HepG2 (cell line): ENCODE measurements around the gene PTMA. TPM values are rescaled to one million over a fixed set of nuclear protein-coding genes. Genes with fewer than 3 reads are reported as not detected.

Experiments
- CEBPB ChIP-seq: IDR thresholded peaks from 2 replicates; pipeline ENCODE4 v1.6.1; 2011; ENCODE audit warnings: low read depth, low read length, improper control_type of control experiment, borderline replicate concordance
- HES4 ChIP-seq: sonication (generic); formaldehyde crosslinking; IDR thresholded peaks from 2 replicates; pipeline ENCODE4 v1.9.0; 2021; ENCODE audit warnings: mild to moderate bottlenecking, missing genetic modification reagents, borderline replicate concordance
- JDP2 ChIP-seq: sonication (generic); formaldehyde crosslinking; IDR thresholded peaks from 2 replicates; pipeline ENCODE4 v1.8.1; 2022; ENCODE audit warnings: missing genetic modification reagents, borderline replicate concordance
- KDM4B ChIP-seq: sonication (generic); formaldehyde crosslinking; IDR thresholded peaks from 2 replicates; pipeline ENCODE4 v1.4.0; 2020; ENCODE audit warnings: missing genetic modification reagents
- NAIF1 ChIP-seq: sonication (generic); formaldehyde crosslinking; IDR thresholded peaks from 2 replicates; pipeline ENCODE4 v1.5.0; 2020; ENCODE audit warnings: mild to moderate bottlenecking, missing genetic modification reagents, borderline replicate concordance
- SYNCRIP ChIP-seq: fragments of 200-400 bp; formaldehyde crosslinking; IDR thresholded peaks from 2 replicates; pipeline ENCODE4 v1.6.1; 2018; ENCODE audit warnings: mild to moderate bottlenecking, low read depth, low read length; ENCODE audit not compliant: insufficient read depth
- TGIF2 ChIP-seq: IDR thresholded peaks from 2 replicates; pipeline ENCODE4 v1.6.1; 2016; ENCODE audit warnings: control low read depth, missing compliant biosample characterization
- ZNF12 ChIP-seq: sonication (generic); formaldehyde crosslinking; IDR thresholded peaks from 2 replicates; pipeline ENCODE4 v1.5.0; 2020; ENCODE audit warnings: missing genetic modification reagents
- ZNF20 ChIP-seq: sonication (generic); formaldehyde crosslinking; IDR thresholded peaks from 2 replicates; pipeline ENCODE4 v1.4.0; 2020; ENCODE audit warnings: mild to moderate bottlenecking, moderate library complexity, missing genetic modification reagents
- ZNF33A ChIP-seq: sonication (generic); formaldehyde crosslinking; IDR thresholded peaks from 2 replicates; pipeline ENCODE4 v1.5.1; 2020; ENCODE audit warnings: missing genetic modification reagents, mild to moderate bottlenecking, moderate library complexity, borderline replicate concordance
- ZNF672 ChIP-seq: sonication (generic); formaldehyde crosslinking; IDR thresholded peaks from 2 replicates; pipeline ENCODE4 v1.8.1; 2022; ENCODE audit warnings: missing genetic modification reagents
- ZNF737 ChIP-seq: sonication (generic); formaldehyde crosslinking; IDR thresholded peaks from 2 replicates; pipeline ENCODE4 v1.5.0; 2020; ENCODE audit warnings: missing genetic modification reagents, mild to moderate bottlenecking, borderline replicate concordance
- ZNF788 ChIP-seq: sonication (generic); formaldehyde crosslinking; IDR thresholded peaks from 2 replicates; pipeline ENCODE4 v1.5.0; 2020; ENCODE audit warnings: mild to moderate bottlenecking, missing genetic modification reagents, borderline replicate concordance
- polyA plus RNA-seq, 8 experiments: library from polyadenylated mRNA; depleted of rRNA in 3 of 8; stranded (reverse) in 7 of 8; unstranded in 1 of 8; fragments of >200 nt; fragmentation: Illumina TruSeq in 4 of 8; extraction: Trizol in 4 of 8; gene quantifications; 2 replicates each; pipeline versions ENCODE4 v1.2.1 to v1.2.3, GENCODE V29; 2011 to 2016; ENCODE audit warnings: low read depth in 4 of 8, missing spikeins in 1 of 8, mixed read lengths in 1 of 8; ENCODE audit not compliant: insufficient read depth in 1 of 8
- total RNA-seq, 5 experiments: library from RNA; depleted of rRNA; stranded (reverse); fragments of >200 nt; fragmentation: Illumina TruSeq; extraction: Trizol; gene quantifications; 2 replicates each; pipeline ENCODE4 v1.2.3, GENCODE V29; 2016; ENCODE audit warnings: low read depth in 1 of 5
- TF ChIP-seq, protein P1 (sequence below): sonication (generic); formaldehyde crosslinking; IDR thresholded peaks from 2 replicates; pipeline ENCODE4; 2020; ENCODE audit warnings: missing genetic modification reagents, mild to moderate bottlenecking, borderline replicate concordance
- TF ChIP-seq, protein P2 (sequence below), 2 experiments: sonication (generic) in 1 of 2; formaldehyde crosslinking in 1 of 2; IDR thresholded peaks; 2 replicates each; pipeline versions ENCODE4 v1.5.1 to v1.6.1; 2011 to 2020; ENCODE audit warnings: borderline replicate concordance in 1 of 2, low read depth in 1 of 2, low read length in 1 of 2, mild to moderate bottlenecking in 1 of 2, missing genetic modification reagents in 1 of 2, moderate library complexity in 1 of 2
- TF ChIP-seq, protein P3 (sequence below): sonication (generic); formaldehyde crosslinking; IDR thresholded peaks from 2 replicates; pipeline ENCODE4 v1.5.1; 2020; ENCODE audit warnings: missing genetic modification reagents, mild to moderate bottlenecking, borderline replicate concordance
- TF ChIP-seq, protein P4 (sequence below): IDR thresholded peaks from 2 replicates; pipeline ENCODE4 v1.6.1; 2016; ENCODE audit warnings: missing biosample characterization, missing genetic modification reagents, low read depth
- TF ChIP-seq, protein P5 (sequence below): sonication (generic); formaldehyde crosslinking; IDR thresholded peaks from 2 replicates; pipeline ENCODE4 v1.8.1; 2023; ENCODE audit warnings: mild to moderate bottlenecking, moderate library complexity, missing genetic modification reagents

The PTMA gene
- total and polyA plus RNA-seq, 2 of the 13 experiments (the other 11 are each of a cell fraction or from before 2014, with no cell fraction given) = 190 to 1,086 TPM

DNA sequence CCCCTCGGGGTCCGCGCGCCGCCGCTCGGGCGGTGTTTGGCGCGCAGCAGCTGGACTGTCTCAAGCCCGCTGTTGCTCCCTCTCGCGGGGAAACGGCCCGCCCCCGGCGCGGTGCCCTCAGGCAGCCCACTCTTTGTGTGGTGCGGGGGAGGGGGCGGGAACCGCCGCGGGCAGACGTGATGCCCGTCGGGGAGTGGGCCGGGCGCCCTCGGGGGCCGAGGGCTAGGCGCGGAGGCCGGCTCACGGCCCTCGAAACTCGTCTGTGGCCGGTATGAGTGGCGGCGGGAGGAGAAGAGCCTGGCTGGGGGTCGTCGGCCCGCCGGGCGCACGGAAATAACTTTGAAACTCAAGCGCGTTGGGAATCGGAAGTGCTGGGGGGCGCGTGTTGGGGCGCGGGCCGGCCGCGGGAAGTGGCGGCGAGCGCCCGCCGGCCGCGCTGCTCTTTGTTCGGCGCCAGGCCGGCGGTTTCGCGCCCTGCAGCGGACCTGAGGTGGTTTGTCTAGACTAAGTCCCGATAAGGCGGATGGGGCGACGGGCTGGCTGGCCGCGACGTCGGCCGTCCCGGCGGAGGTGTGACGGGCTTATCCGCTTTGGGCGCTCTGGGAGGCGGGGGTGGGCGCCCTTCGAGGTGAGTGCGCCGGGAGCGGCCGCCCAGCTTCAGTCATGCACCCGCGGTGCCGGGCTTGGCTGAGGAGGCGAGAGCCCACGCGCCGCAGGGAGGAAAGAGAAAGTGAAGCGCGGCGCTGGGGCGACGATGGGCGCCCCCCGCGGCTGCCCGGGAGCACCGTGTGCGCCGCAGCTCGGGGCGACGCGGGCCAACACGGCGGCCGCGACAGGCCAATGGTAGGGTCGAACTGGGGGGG lies 679 bp downstream of the PTMA start (continued):
- TF ChIP-seq HES4 (CRISPR knock-in tag) (peak; percentile 79; the same call in 1 of the 2 replicates), ZNF672 (CRISPR knock-in tag) (no peak), ZNF20 (CRISPR knock-in tag) (no peak), TGIF2 (CRISPR knock-in tag) (peak; percentile 39; the same call in 1 of the 2 replicates), ZNF33A (CRISPR knock-in tag) (no peak), JDP2 (CRISPR knock-in tag) (no peak), KDM4B (CRISPR knock-in tag) (no peak), CEBPB (no peak), SYNCRIP (no peak), ZNF788 (no peak; the same call in 1 of the 2 replicates), ZNF737 (CRISPR knock-in tag) (no peak), ZNF12 (CRISPR knock-in tag) (no peak), NAIF1 (no peak)
- TF ChIP-seq, protein P1, sequence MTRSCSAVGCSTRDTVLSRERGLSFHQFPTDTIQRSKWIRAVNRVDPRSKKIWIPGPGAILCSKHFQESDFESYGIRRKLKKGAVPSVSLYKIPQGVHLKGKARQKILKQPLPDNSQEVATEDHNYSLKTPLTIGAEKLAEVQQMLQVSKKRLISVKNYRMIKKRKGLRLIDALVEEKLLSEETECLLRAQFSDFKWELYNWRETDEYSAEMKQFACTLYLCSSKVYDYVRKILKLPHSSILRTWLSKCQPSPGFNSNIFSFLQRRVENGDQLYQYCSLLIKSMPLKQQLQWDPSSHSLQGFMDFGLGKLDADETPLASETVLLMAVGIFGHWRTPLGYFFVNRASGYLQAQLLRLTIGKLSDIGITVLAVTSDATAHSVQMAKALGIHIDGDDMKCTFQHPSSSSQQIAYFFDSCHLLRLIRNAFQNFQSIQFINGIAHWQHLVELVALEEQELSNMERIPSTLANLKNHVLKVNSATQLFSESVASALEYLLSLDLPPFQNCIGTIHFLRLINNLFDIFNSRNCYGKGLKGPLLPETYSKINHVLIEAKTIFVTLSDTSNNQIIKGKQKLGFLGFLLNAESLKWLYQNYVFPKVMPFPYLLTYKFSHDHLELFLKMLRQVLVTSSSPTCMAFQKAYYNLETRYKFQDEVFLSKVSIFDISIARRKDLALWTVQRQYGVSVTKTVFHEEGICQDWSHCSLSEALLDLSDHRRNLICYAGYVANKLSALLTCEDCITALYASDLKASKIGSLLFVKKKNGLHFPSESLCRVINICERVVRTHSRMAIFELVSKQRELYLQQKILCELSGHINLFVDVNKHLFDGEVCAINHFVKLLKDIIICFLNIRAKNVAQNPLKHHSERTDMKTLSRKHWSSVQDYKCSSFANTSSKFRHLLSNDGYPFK (CRISPR knock-in tag) = no peak
- TF ChIP-seq, protein P2, sequence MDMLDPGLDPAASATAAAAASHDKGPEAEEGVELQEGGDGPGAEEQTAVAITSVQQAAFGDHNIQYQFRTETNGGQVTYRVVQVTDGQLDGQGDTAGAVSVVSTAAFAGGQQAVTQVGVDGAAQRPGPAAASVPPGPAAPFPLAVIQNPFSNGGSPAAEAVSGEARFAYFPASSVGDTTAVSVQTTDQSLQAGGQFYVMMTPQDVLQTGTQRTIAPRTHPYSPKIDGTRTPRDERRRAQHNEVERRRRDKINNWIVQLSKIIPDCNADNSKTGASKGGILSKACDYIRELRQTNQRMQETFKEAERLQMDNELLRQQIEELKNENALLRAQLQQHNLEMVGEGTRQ (IDR thresholded peaks at IDR 0.05; ENCODE audit: low read depth, low read length) = no peak
- TF ChIP-seq, protein P2 (CRISPR knock-in tag; IDR thresholded peaks at IDR 0.05; ENCODE audit: borderline replicate concordance) = no peak
- TF ChIP-seq, protein P3, sequence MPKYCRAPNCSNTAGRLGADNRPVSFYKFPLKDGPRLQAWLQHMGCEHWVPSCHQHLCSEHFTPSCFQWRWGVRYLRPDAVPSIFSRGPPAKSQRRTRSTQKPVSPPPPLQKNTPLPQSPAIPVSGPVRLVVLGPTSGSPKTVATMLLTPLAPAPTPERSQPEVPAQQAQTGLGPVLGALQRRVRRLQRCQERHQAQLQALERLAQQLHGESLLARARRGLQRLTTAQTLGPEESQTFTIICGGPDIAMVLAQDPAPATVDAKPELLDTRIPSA (CRISPR knock-in tag) = 0 out of 2 replicates have a peak, but pooled peaks have one; percentile 7
- TF ChIP-seq, protein P4, sequence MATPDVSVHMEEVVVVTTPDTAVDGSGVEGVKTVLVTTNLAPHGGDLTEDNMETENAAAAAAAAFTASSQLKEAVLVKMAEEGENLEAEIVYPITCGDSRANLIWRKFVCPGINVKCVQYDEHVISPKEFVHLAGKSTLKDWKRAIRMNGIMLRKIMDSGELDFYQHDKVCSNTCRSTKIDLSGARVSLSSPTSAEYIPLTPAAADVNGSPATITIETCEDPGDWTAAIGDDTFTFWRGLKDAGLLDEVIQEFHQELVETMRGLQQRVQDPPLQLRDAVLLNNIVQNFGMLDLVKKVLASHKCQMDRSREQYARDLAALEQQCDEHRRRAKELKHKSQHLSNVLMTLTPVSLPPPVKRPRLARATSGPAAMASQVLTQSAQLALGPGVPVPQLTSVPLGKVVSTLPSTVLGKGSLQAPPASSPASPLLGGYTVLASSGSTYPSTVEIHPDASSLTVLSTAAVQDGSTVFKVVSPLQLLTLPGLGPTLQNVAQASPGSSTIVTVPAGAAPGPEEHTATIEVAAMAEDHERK (CRISPR knock-in tag) = no peak
- TF ChIP-seq, protein P5, sequence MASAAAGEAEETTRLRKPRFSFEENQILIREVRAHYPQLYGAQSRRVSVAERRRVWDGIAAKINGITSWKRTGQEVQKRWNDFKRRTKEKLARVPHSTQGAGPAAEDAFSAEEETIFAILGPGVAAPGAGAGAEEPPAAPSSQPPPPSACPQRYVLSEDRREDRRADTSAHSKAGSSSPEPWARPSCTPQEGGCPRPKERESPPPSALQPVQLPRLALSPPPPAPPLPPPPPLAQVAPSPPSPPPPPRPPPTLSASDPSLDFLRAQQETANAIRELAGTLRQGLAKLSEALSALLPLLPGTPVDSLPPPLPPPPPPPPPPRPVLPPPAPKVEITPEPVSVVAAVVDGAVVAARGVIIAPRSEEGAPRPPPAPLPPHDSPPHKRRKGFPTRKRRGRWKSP (CRISPR knock-in tag) = no peak; the same call in 1 of the 2 replicates
